SK-N-SH (cell line): ENCODE data around the gene SRBD1. TPM values are rescaled to one million over a fixed set of nuclear protein-coding genes. Genes with fewer than 3 reads are reported as not detected.
A peak's percentile ranks its signal among the peaks of the same experiment; 100 is the strongest.

ENCODE experiments used
- CTCF ChIA-PET: fragments of 300-600, 350-600 bp; formaldehyde crosslinking; extraction: SDS; loops from one replicate; lab custom pipeline; 2021; lab: Yijun Ruan, JAX
- POLR2A ChIA-PET: fragments of 350-600 bp; sonication (Branson Sonifier 250); formaldehyde crosslinking; extraction: SDS; loops from one replicate; lab custom pipeline; 2020; ENCODE audit warnings: antibody characterized with exemption, inconsistent platforms; lab: Yijun Ruan, JAX
- DNase-seq: peaks from one replicate; pipeline ENCODE4 v3.0.0; 2012
- H2AFZ ChIP-seq: fragments of 200-600 bp; sonication (generic); 2 replicates; pipeline ENCODE4 v1.8.1; 2016; ENCODE audit warnings: antibody characterized with exemption, mild to moderate bottlenecking, low read depth
- H3F3A ChIP-seq: fragments of 200-600 bp; sonication (generic); replicated peaks from 2 replicates; pipeline ENCODE3; 2016; ENCODE audit warnings: antibody characterized with exemption, mild to moderate bottlenecking; ENCODE audit not compliant: insufficient read depth
- H3K27ac ChIP-seq, 2 experiments: fragments of 200-500 bp in 1 of 2; fragments of 200-600 bp in 1 of 2; sonication (Bioruptor generic) in 1 of 2; sonication (generic), shearing (Covaris generic) in 1 of 2; 2 replicates each; pipeline versions ENCODE4 v1.5.1 to v1.6.1; 2014 to 2016; ENCODE audit warnings: low read depth in 2 of 2, inconsistent platforms in 1 of 2, low read length in 1 of 2, mild to moderate bottlenecking in 1 of 2, mixed read lengths in 1 of 2
- H3K27me3 ChIP-seq: fragments of 200-600 bp; sonication (generic), shearing (Covaris generic); 2 replicates; pipeline ENCODE4 v1.6.1; 2016; ENCODE audit warnings: mixed run types; ENCODE audit not compliant: insufficient read depth
- H3K36me3 ChIP-seq, 2 experiments: fragments of 200-500 bp in 1 of 2; fragments of 200-600 bp in 1 of 2; sonication (Bioruptor generic) in 1 of 2; sonication (generic) in 1 of 2; replicated peaks in 1 of 2; 2 replicates each; pipeline versions ENCODE3 to v1.5.1; 2014 to 2016; ENCODE audit warnings: low read length in 1 of 2, mild to moderate bottlenecking in 1 of 2; ENCODE audit not compliant: insufficient read depth in 2 of 2, control insufficient read depth in 1 of 2
- H3K4me1 ChIP-seq, 2 experiments: fragments of 200-500 bp in 1 of 2; fragments of 200-600 bp in 1 of 2; sonication (Bioruptor generic) in 1 of 2; sonication (generic), shearing (Covaris generic) in 1 of 2; 2 replicates each; pipeline versions ENCODE4 v1.5.1 to v1.6.1; 2014 to 2016; ENCODE audit warnings: low read depth in 1 of 2, low read length in 1 of 2, mixed run types in 1 of 2; ENCODE audit not compliant: insufficient read depth in 2 of 2, control insufficient read depth in 1 of 2
- H3K4me2 ChIP-seq: fragments of 200-600 bp; sonication (generic), shearing (Covaris generic); 2 replicates; pipeline ENCODE4 v1.6.1; 2017; ENCODE audit warnings: mixed run types
- H3K4me3 ChIP-seq, 2 experiments: fragments of 200-500 bp in 1 of 2; fragments of 200-600 bp in 1 of 2; sonication (Bioruptor generic) in 1 of 2; sonication (generic), shearing (Covaris generic) in 1 of 2; 2 replicates each; pipeline versions ENCODE4 v1.5.1 to v1.8.1; 2014 to 2016; ENCODE audit warnings: low read depth in 2 of 2, inconsistent platforms in 1 of 2, low read length in 1 of 2, mild to moderate bottlenecking in 1 of 2, mixed read lengths in 1 of 2, moderate library complexity in 1 of 2
- H3K79me2 ChIP-seq: fragments of 200-600 bp; sonication (generic); 2 replicates; pipeline ENCODE4 v1.8.1; 2017; ENCODE audit warnings: mild to moderate bottlenecking; ENCODE audit not compliant: insufficient read depth
- H3K9ac ChIP-seq: fragments of 200-600 bp; sonication (generic); 2 replicates; pipeline ENCODE4 v1.6.1; 2017; ENCODE audit warnings: mixed run types
- H3K9me2 ChIP-seq: fragments of 200-600 bp; sonication (generic); 2 replicates; pipeline ENCODE4 v1.6.1; 2017; ENCODE audit warnings: mixed run types
- H3K9me3 ChIP-seq: fragments of 200-600 bp; sonication (generic); 2 replicates; pipeline ENCODE4 v1.6.1; 2017; ENCODE audit warnings: mixed run types, mild to moderate bottlenecking, moderate library complexity
- H4K20me1 ChIP-seq: fragments of 200-600 bp; sonication (generic); 2 replicates; pipeline ENCODE4 v1.6.1; 2017; ENCODE audit warnings: mild to moderate bottlenecking, mixed run types; ENCODE audit not compliant: insufficient read depth
- CHD2 ChIP-seq: fragments of 150-350 bp; IDR thresholded peaks from 2 replicates; pipeline ENCODE4 v1.6.1; 2018; ENCODE audit warnings: low read length; ENCODE audit not compliant: partially characterized antibody
- ELF1 ChIP-seq: IDR thresholded peaks from 2 replicates; pipeline ENCODE4 v1.4.0; 2012
- EP300 ChIP-seq, 2 experiments: IDR thresholded peaks; 2 replicates each; pipeline versions ENCODE4 v1.4.0 to v1.6.1; 2012; ENCODE audit warnings: borderline replicate concordance in 1 of 2, low read depth in 1 of 2, low read length in 1 of 2
- EZH2phosphoT487 ChIP-seq: fragments of 200-600 bp; sonication (generic); IDR thresholded peaks from 2 replicates; pipeline ENCODE4 v1.6.1; 2017; ENCODE audit warnings: low read depth, mixed run types, mild to moderate bottlenecking, antibody characterized with exemption, moderate library complexity, borderline replicate concordance
- FOSL2 ChIP-seq: IDR thresholded peaks from 2 replicates; pipeline ENCODE4 v1.4.0; 2012; ENCODE audit warnings: low read depth, mild to moderate bottlenecking, moderate library complexity, borderline replicate concordance
- FOXJ3 ChIP-seq: sonication (generic); formaldehyde crosslinking; IDR thresholded peaks from 2 replicates; pipeline ENCODE4 v1.5.1; 2020; ENCODE audit warnings: mild to moderate bottlenecking, missing genetic modification reagents
- FOXM1 ChIP-seq: IDR thresholded peaks from 2 replicates; pipeline ENCODE4 v1.4.0; 2012; ENCODE audit warnings: low read depth, mild to moderate bottlenecking
- GABPA ChIP-seq: IDR thresholded peaks from 2 replicates; pipeline ENCODE4 v1.4.0; 2012; ENCODE audit warnings: low read depth, mild to moderate bottlenecking
- GATA2 ChIP-seq: sonication (generic); formaldehyde crosslinking; IDR thresholded peaks from 2 replicates; pipeline ENCODE4 v1.5.0; 2020; ENCODE audit warnings: mild to moderate bottlenecking, missing genetic modification reagents
- IRF3 ChIP-seq: fragments of 150-350 bp; IDR thresholded peaks from 2 replicates; pipeline ENCODE4 v1.6.1; 2016; ENCODE audit warnings: mild to moderate bottlenecking, low read depth, low read length
- JUND ChIP-seq: IDR thresholded peaks from 2 replicates; pipeline ENCODE4 v1.4.0; 2012
- MXI1 ChIP-seq: IDR thresholded peaks from 2 replicates; pipeline ENCODE4 v1.6.1; 2012; ENCODE audit warnings: mild to moderate bottlenecking, low read depth, low read length, improper control_type of control experiment
- NRF1 ChIP-seq: IDR thresholded peaks from 2 replicates; pipeline ENCODE4 v1.6.1; 2012; ENCODE audit warnings: low read depth, mild to moderate bottlenecking, low read length
- POLR2AphosphoS5 ChIP-seq: IDR thresholded peaks from 2 replicates; pipeline ENCODE4 v1.6.1; 2012; ENCODE audit warnings: low read depth, low read length
- RXRA ChIP-seq: IDR thresholded peaks from 2 replicates; pipeline ENCODE4 v1.4.0; 2012; ENCODE audit warnings: low read depth, mild to moderate bottlenecking, borderline replicate concordance
- SIN3A ChIP-seq: IDR thresholded peaks from 2 replicates; pipeline ENCODE4 v1.6.1; 2012; ENCODE audit warnings: low read depth, mild to moderate bottlenecking, low read length, moderate library complexity, borderline replicate concordance
- TEAD4 ChIP-seq: IDR thresholded peaks from 2 replicates; pipeline ENCODE4 v1.4.0; 2012; ENCODE audit warnings: mild to moderate bottlenecking, borderline replicate concordance; ENCODE audit not compliant: insufficient read depth
- ZBTB33 ChIP-seq: IDR thresholded peaks from 2 replicates; pipeline ENCODE4 v1.4.0; 2012; ENCODE audit warnings: low read depth, borderline replicate concordance
- WGBS: methylation state at CpG from one replicate; pipeline ENCODE4 v1.1.6; 2017; ENCODE audit warnings: low lambda C conversion rate; 5-methylcytosine and 5-hydroxymethylcytosine counted together
- polyA plus RNA-seq, 3 experiments: library from polyadenylated mRNA; depleted of rRNA; stranded (reverse); fragments of >200 nt; gene quantifications; 2 replicates each; pipeline ENCODE4 v1.2.3, GENCODE V29; 2012
- TF ChIP-seq, protein P1 (sequence below): IDR thresholded peaks from 2 replicates; pipeline ENCODE4 v1.4.0; 2012; ENCODE audit warnings: low read depth, borderline replicate concordance
- TF ChIP-seq, protein P2 (sequence below): IDR thresholded peaks from 2 replicates; pipeline ENCODE4; 2012
- TF ChIP-seq, protein P3 (sequence below): fragments of 200-600 bp; sonication (generic); IDR thresholded peaks from 2 replicates; pipeline ENCODE4 v1.6.1; 2017; ENCODE audit warnings: antibody characterized with exemption, mild to moderate bottlenecking, moderate library complexity
- TF ChIP-seq, protein P4 (sequence below): fragments of 150-350 bp; IDR thresholded peaks from 2 replicates; pipeline ENCODE4 v1.6.1; 2017; ENCODE audit warnings: antibody characterized with exemption, low read length, low read depth, borderline replicate concordance

SRBD1 gene
- polyA plus RNA-seq, 1 of the 3 experiments (the other 2 are of a cell fraction), result 3.2 TPM

DNA sequence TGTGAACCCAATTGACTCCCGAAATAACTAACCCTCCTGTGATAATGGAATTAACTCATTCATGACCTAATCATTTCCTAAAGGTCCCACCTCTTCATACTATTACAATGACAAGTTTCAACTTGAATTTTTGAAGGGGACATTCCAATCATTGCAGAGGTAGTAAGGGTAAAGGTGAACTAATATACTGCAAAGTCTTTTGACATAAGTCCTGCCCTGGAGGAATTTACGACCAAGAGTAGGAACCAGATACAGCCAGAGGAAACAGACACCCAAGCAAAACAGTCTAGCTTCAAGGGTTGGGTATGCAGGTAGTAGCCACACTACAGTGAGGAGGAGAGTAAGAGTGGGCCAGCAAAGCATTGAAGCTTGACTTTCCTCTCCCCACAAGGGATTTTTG lies 1.2 kb upstream of the SRBD1 start (continued):
- TF ChIP-seq IRF3, result no peak
- TF ChIP-seq GATA2 (CRISPR knock-in tag), result no peak

- POLR2A ChIA-PET, result interaction anchor here (0.7 to 1.4 kb wide), 3 partner anchors 25 to 437 kb away, joined by 3 to 4 read pairs (median 3); no protein-coding TSS in a partner anchor
- Histone ChIP-seq H3K36me3 (no peaks in the 10 kb centered on the region), H3K79me2 (peaks cover 44% of the 10 kb centered on the region), H3K9me2 (no peaks in the 10 kb centered on the region), H4K20me1 (no peaks in the 10 kb centered on the region), H3K9ac (peak overlapping the region; percentile 65), H3K4me3 (peak overlapping the region; percentile 77 to 91), H3K27ac (peak overlapping the region; percentile 83 to 88), H3K4me2 (peak overlapping the region; percentile 70), H3K27me3 (no peaks in the 10 kb centered on the region), H3F3A (peaks cover 5% of the 10 kb centered on the region), H2AFZ (peak overlapping the region; percentile 97), H3K9me3 (no peaks in the 10 kb centered on the region), H3K4me1 (peaks cover 5 to 14% of the 10 kb centered on the region in 2 experiments; a peak in 3 of 4 replicates)
- under 1% methylated on average over 23 of the region's 23 CpGs for WGBS
- CTCF ChIA-PET, result interaction anchor here (0.6 to 11.5 kb wide), 9 partner anchors 13 to 1322 kb away, joined by 3 to 109 read pairs (median 4); no protein-coding TSS in a partner anchor
- DNase-seq, result peak; percentile 71
- TF ChIP-seq NRF1 (no peak), EZH2phosphoT487 (no peak), FOXM1 (no peak), FOSL2 (no peak), GATA2 (CRISPR knock-in tag) (no peak), RXRA (no peak), TEAD4 (no peak), ZBTB33 (no peak), GABPA (no peak), EP300 (IDR thresholded peaks at IDR 0.05; ENCODE audit: borderline replicate concordance in 1 of 2, low read depth in 1 of 2, low read length in 1 of 2) (no peak), ELF1 (no peak), JUND (0 out of 2 replicates have a peak, but pooled peaks have one; percentile 4), MXI1 (peak; percentile 73; the same call in 1 of the 2 replicates), POLR2AphosphoS5 (peak; percentile 18; the same call in 1 of the 2 replicates), SIN3A (peak; percentile 80; the same call in 1 of the 2 replicates), CHD2 (peak; percentile 54), FOXJ3 (CRISPR knock-in tag) (no peak)
- TF ChIP-seq, protein P1, sequence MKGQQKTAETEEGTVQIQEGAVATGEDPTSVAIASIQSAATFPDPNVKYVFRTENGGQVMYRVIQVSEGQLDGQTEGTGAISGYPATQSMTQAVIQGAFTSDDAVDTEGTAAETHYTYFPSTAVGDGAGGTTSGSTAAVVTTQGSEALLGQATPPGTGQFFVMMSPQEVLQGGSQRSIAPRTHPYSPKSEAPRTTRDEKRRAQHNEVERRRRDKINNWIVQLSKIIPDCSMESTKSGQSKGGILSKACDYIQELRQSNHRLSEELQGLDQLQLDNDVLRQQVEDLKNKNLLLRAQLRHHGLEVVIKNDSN, result peak; percentile 94
- TF ChIP-seq, protein P2, sequence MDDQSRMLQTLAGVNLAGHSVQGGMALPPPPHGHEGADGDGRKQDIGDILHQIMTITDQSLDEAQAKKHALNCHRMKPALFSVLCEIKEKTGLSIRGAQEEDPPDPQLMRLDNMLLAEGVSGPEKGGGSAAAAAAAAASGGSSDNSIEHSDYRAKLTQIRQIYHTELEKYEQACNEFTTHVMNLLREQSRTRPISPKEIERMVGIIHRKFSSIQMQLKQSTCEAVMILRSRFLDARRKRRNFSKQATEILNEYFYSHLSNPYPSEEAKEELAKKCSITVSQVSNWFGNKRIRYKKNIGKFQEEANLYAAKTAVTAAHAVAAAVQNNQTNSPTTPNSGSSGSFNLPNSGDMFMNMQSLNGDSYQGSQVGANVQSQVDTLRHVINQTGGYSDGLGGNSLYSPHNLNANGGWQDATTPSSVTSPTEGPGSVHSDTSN, result no peak
- TF ChIP-seq, protein P3, sequence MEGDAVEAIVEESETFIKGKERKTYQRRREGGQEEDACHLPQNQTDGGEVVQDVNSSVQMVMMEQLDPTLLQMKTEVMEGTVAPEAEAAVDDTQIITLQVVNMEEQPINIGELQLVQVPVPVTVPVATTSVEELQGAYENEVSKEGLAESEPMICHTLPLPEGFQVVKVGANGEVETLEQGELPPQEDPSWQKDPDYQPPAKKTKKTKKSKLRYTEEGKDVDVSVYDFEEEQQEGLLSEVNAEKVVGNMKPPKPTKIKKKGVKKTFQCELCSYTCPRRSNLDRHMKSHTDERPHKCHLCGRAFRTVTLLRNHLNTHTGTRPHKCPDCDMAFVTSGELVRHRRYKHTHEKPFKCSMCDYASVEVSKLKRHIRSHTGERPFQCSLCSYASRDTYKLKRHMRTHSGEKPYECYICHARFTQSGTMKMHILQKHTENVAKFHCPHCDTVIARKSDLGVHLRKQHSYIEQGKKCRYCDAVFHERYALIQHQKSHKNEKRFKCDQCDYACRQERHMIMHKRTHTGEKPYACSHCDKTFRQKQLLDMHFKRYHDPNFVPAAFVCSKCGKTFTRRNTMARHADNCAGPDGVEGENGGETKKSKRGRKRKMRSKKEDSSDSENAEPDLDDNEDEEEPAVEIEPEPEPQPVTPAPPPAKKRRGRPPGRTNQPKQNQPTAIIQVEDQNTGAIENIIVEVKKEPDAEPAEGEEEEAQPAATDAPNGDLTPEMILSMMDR, result peak; percentile 61
- TF ChIP-seq, protein P4, sequence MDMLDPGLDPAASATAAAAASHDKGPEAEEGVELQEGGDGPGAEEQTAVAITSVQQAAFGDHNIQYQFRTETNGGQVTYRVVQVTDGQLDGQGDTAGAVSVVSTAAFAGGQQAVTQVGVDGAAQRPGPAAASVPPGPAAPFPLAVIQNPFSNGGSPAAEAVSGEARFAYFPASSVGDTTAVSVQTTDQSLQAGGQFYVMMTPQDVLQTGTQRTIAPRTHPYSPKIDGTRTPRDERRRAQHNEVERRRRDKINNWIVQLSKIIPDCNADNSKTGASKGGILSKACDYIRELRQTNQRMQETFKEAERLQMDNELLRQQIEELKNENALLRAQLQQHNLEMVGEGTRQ, result peak; percentile 89
Measured at GRCh38 chr2:45610281-45611019, 617 bp downstream of the SRBD1 start.
